Measurements from ENCODE around the gene CACNG8. TPM values are rescaled to one million over a fixed set of nuclear protein-coding genes. Genes with fewer than 3 reads are reported as not detected.
A peak's percentile ranks its signal among the peaks of the same experiment; 100 is the strongest.

The CACNG8 gene
- polyA plus RNA-seq, 1 donor (not counting 4 experiments of a cell fraction or from before 2014, with no cell fraction given) = not detected

- no peak for DNase-seq (ENCODE audit: low read depth, low spot score)
- dilution Hi-C loops (cut with MboI; ENCODE audit: extremely low pct_ligation_motif_present, low sequenced_read_pairs) = no loop called here
- H3K27ac ChIP-seq (ENCODE audit: control insufficient read depth, insufficient read depth, low read length) = no peak overlapping the region
- no peaks in the 10 kb centered on the region for H3K4me1 ChIP-seq (ENCODE audit: control insufficient read depth, extremely low read depth, insufficient read depth, low read length)
- no peak for FAIRE-seq
- TF ChIP-seq EZH2 (IDR thresholded peaks at IDR 0.05; ENCODE audit: low read length) = no peak
- no peak for TF ChIP-seq CTCF (optimal IDR thresholded peaks at IDR 0.05 in 1 of 3, IDR thresholded peaks at IDR 0.05 in 1 of 3, conservative IDR thresholded peaks at IDR 0.05 in 1 of 3; ENCODE audit: extremely low read depth in 1 of 3, insufficient read depth in 2 of 3, low read length in 3 of 3)
- no peaks in the 10 kb centered on the region for H4K20me1 ChIP-seq (ENCODE audit: control insufficient read depth, extremely low read depth, insufficient read depth, low read length)
- no peak overlapping the region for H3K4me3 ChIP-seq (ENCODE audit: control insufficient read depth in 2 of 3, extremely low read depth in 1 of 3, insufficient read depth in 2 of 3, low read depth in 1 of 3, low read length in 3 of 3)
- H2AFZ ChIP-seq (ENCODE audit: control insufficient read depth, low read length) = no peak overlapping the region
- H3K79me2 ChIP-seq (ENCODE audit: control insufficient read depth, insufficient read depth, low read length) = no peaks in the 10 kb centered on the region
- no peaks in the 10 kb centered on the region for H3K9me3 ChIP-seq (ENCODE audit: control insufficient read depth, low read depth, low read length)
- H3K36me3 ChIP-seq (ENCODE audit: control insufficient read depth in 2 of 2, extremely low read depth in 1 of 2, insufficient read depth in 2 of 2, low read length in 2 of 2) = no peaks in the 10 kb centered on the region
- peaks cover 32% of the 10 kb centered on the region for H3K27me3 ChIP-seq (ENCODE audit: control insufficient read depth, extremely low read depth, insufficient read depth, low read length)
- no peak overlapping the region for H3K9ac ChIP-seq (ENCODE audit: control insufficient read depth, extremely low read depth, insufficient read depth, low read length)
- H3K4me2 ChIP-seq (ENCODE audit: control insufficient read depth, extremely low read depth, insufficient read depth, low read depth, low read length) = no peak overlapping the region
- H3K9me1 ChIP-seq (ENCODE audit: control insufficient read depth, extremely low read depth, insufficient read depth, low read length) = no peaks in the 10 kb centered on the region
Observed at GRCh38 chr19:53992211-53992610, 29.5 kb downstream of the CACNG8 start.

GRCh38 chr19:53992815-53993214 lies 30.1 kb downstream of the CACNG8 start:
- Histone ChIP-seq H3K9me1 (ENCODE audit: control insufficient read depth, extremely low read depth, insufficient read depth, low read length) (no peaks in the 10 kb centered on the region), H3K27ac (ENCODE audit: control insufficient read depth, insufficient read depth, low read length) (no peak overlapping the region), H3K4me1 (ENCODE audit: control insufficient read depth, extremely low read depth, insufficient read depth, low read length) (no peaks in the 10 kb centered on the region), H3K4me2 (ENCODE audit: control insufficient read depth, extremely low read depth, insufficient read depth, low read depth, low read length) (no peak overlapping the region), H3K36me3 (ENCODE audit: control insufficient read depth in 2 of 2, extremely low read depth in 1 of 2, insufficient read depth in 2 of 2, low read length in 2 of 2) (no peaks in the 10 kb centered on the region), H3K79me2 (ENCODE audit: control insufficient read depth, insufficient read depth, low read length) (no peaks in the 10 kb centered on the region), H3K4me3 (ENCODE audit: control insufficient read depth in 2 of 3, extremely low read depth in 1 of 3, insufficient read depth in 2 of 3, low read depth in 1 of 3, low read length in 3 of 3) (no peak overlapping the region), H3K27me3 (ENCODE audit: control insufficient read depth, extremely low read depth, insufficient read depth, low read length) (peaks cover 32% of the 10 kb centered on the region), H2AFZ (ENCODE audit: control insufficient read depth, low read length) (no peak overlapping the region), H4K20me1 (ENCODE audit: control insufficient read depth, extremely low read depth, insufficient read depth, low read length) (no peaks in the 10 kb centered on the region), H3K9me3 (ENCODE audit: control insufficient read depth, low read depth, low read length) (no peaks in the 10 kb centered on the region), H3K9ac (ENCODE audit: control insufficient read depth, extremely low read depth, insufficient read depth, low read length) (no peak overlapping the region)
- dilution Hi-C loops (cut with MboI; ENCODE audit: extremely low pct_ligation_motif_present, low sequenced_read_pairs) = no loop called here
- DNase-seq (ENCODE audit: low read depth, low spot score) (no peak), FAIRE-seq (no peak)
- peak; percentile 51 for TF ChIP-seq EZH2 (IDR thresholded peaks at IDR 0.05; ENCODE audit: low read length)
- TF ChIP-seq CTCF (optimal IDR thresholded peaks at IDR 0.05 in 1 of 3, IDR thresholded peaks at IDR 0.05 in 1 of 3, conservative IDR thresholded peaks at IDR 0.05 in 1 of 3; ENCODE audit: extremely low read depth in 1 of 3, insufficient read depth in 2 of 3, low read length in 3 of 3) = no peak
